PC-9 (cell line): ENCODE results near the gene FARP1. TPM values are rescaled to one million over a fixed set of nuclear protein-coding genes. Genes with fewer than 3 reads are reported as not detected.

Experiments
- BruUV-seq: library from RNA; stranded (reverse); fragments of 400-500 nt; replicated peaks from 2 replicates; lab custom pipeline; 2021; lab: Mats Ljungman, UMichigan
- CTCF ChIA-PET: fragments of 300-600 bp; sonication (Branson Sonifier 250); formaldehyde crosslinking; loops from one replicate; lab custom pipeline; 2022; ENCODE audit warnings: antibody characterized with exemption; lab: Charles Lee
- POLR2A ChIA-PET: fragments of 300-600 bp; sonication (Branson Sonifier 250); formaldehyde crosslinking; loops from one replicate; lab custom pipeline; 2022; ENCODE audit warnings: antibody characterized with exemption; ENCODE audit not compliant: unreplicated experiment; lab: Charles Lee
- DNase-seq, 2 experiments: peaks; one replicate each; pipeline versions ENCODE4 v3.0.0 to v3.0.0-alpha.2; 2015 to 2022; ENCODE audit warnings: mixed read lengths in 1 of 2
- H2AFZ ChIP-seq: fragments of 200-600 bp; sonication (generic); 2 replicates; pipeline ENCODE4 v1.8.1; 2017; ENCODE audit warnings: antibody characterized with exemption
- H3F3A ChIP-seq: fragments of 200-600 bp; sonication (generic); 2 replicates; pipeline ENCODE4 v1.8.1; 2017; ENCODE audit warnings: antibody characterized with exemption, mild to moderate bottlenecking, low read depth; ENCODE audit not compliant: insufficient read depth
- H3K27ac ChIP-seq: fragments of 200-600 bp; sonication (generic); 2 replicates; pipeline ENCODE4 v1.6.1; 2016; ENCODE audit warnings: mixed run types
- H3K27me3 ChIP-seq: fragments of 200-600 bp; sonication (generic); 2 replicates; pipeline ENCODE4 v1.6.1; 2016; ENCODE audit warnings: low read depth, mixed run types; ENCODE audit not compliant: insufficient read depth
- H3K36me3 ChIP-seq: fragments of 200-600 bp; sonication (generic); 2 replicates; pipeline ENCODE4 v1.6.1; 2016; ENCODE audit warnings: low read depth, mixed run types
- H3K4me1 ChIP-seq: fragments of 200-600 bp; sonication (generic); replicated peaks from 2 replicates; pipeline ENCODE4 v1.6.1; 2016; ENCODE audit warnings: mixed run types; ENCODE audit not compliant: insufficient read depth
- H3K4me2 ChIP-seq: fragments of 200-600 bp; sonication (generic); 2 replicates; pipeline ENCODE4 v1.6.1; 2017; ENCODE audit warnings: mixed run types
- H3K4me3 ChIP-seq: fragments of 200-600 bp; sonication (generic); 2 replicates; pipeline ENCODE4 v1.6.1; 2016; ENCODE audit warnings: mixed run types
- H3K79me2 ChIP-seq: fragments of 200-600 bp; sonication (generic); 2 replicates; pipeline ENCODE4 v1.6.1; 2017; ENCODE audit warnings: low read depth, mixed run types
- H3K9me2 ChIP-seq: fragments of 200-600 bp; sonication (generic); 2 replicates; pipeline ENCODE4 v1.8.1; 2017; ENCODE audit warnings: mild to moderate bottlenecking; ENCODE audit not compliant: insufficient read depth
- H3K9me3 ChIP-seq: fragments of 200-600 bp; sonication (generic); 2 replicates; pipeline ENCODE4 v1.8.1; 2016; ENCODE audit warnings: low read depth; ENCODE audit not compliant: insufficient read depth
- H4K20me1 ChIP-seq: fragments of 200-600 bp; sonication (generic); 2 replicates; pipeline ENCODE4 v1.8.1; 2017; ENCODE audit not compliant: insufficient read depth
- CTCF ChIP-seq: fragments of 200-600 bp; sonication (generic); conservative IDR thresholded peaks from 2 replicates; pipeline ENCODE4 v1.6.1; 2017; ENCODE audit warnings: mixed run types, antibody characterized with exemption, mild to moderate bottlenecking, moderate library complexity
- EZH2 ChIP-seq: fragments of 200-600 bp; sonication (generic); IDR thresholded peaks from 2 replicates; pipeline ENCODE4 v1.8.0; 2017; ENCODE audit warnings: antibody characterized with exemption, low read depth
- intact Hi-C: fragments of 100-400 bp; cut with micrococcal nuclease; formaldehyde crosslinking; loops from one replicate; pipeline ENCODE4 v1.10.0; 2022; ENCODE audit not compliant: unreplicated experiment
- total RNA-seq: library from RNA; stranded (reverse); gene quantifications from 2 replicates; pipeline ENCODE4 v1.2.3, GENCODE V29; 2021

Gene FARP1
- total RNA-seq, 1 experiment from 2014 or later: 62.1 TPM

- intact Hi-C loops: no loop called here
- H3K9me2 ChIP-seq: no peaks in the 10 kb centered on the region
- H2AFZ ChIP-seq: no peak overlapping the region
- no peaks in the 10 kb centered on the region for H3K27me3 ChIP-seq
- no peaks in the 10 kb centered on the region for H4K20me1 ChIP-seq
- no peak for TF ChIP-seq EZH2
- TF ChIP-seq CTCF: no peak
- BruUV-seq: no TSS peak
- 0 out of 2 replicates have a peak, but pooled peaks cover 3% of the 10 kb centered on the region for H3F3A ChIP-seq
- no peak overlapping the region for H3K27ac ChIP-seq
- H3K9me3 ChIP-seq: no peaks in the 10 kb centered on the region
- H3K4me2 ChIP-seq: no peak overlapping the region
- no peak for DNase-seq
- no peaks in the 10 kb centered on the region for H3K36me3 ChIP-seq
- CTCF ChIA-PET: no interaction called here
- no peaks in the 10 kb centered on the region for H3K79me2 ChIP-seq
- no peak overlapping the region for H3K4me3 ChIP-seq
- POLR2A ChIA-PET: no interaction called here
- H3K4me1 ChIP-seq: peaks cover 10% of the 10 kb centered on the region
These were observed 284.6 kb downstream of the FARP1 start for GRCh38 chr13:98427331-98427995.

GRCh38 chr13:98428256-98428966, 285.5 kb downstream of the FARP1 start:
- Histone ChIP-seq H3K79me2 (no peaks in the 10 kb centered on the region), H3K9me2 (no peaks in the 10 kb centered on the region), H4K20me1 (no peaks in the 10 kb centered on the region), H3F3A (0 out of 2 replicates have a peak, but pooled peaks cover 3% of the 10 kb centered on the region), H3K27ac (no peak overlapping the region), H3K36me3 (no peaks in the 10 kb centered on the region), H3K9me3 (no peaks in the 10 kb centered on the region), H3K27me3 (no peaks in the 10 kb centered on the region), H3K4me2 (no peak overlapping the region), H3K4me3 (no peak overlapping the region), H2AFZ (no peak overlapping the region), H3K4me1 (peaks cover 10% of the 10 kb centered on the region)
- intact Hi-C loops: no loop called here
- BruUV-seq: no TSS peak
- POLR2A ChIA-PET: no interaction called here
- peak in 1 of 2 experiments; percentile 64 for DNase-seq
- TF ChIP-seq EZH2: no peak
- TF ChIP-seq CTCF: no peak
- CTCF ChIA-PET: no interaction called here

- POLR2A ChIA-PET: no interaction called here
- H3F3A ChIP-seq: 0 out of 2 replicates have a peak, but pooled peaks cover 3% of the 10 kb centered on the region
These were observed 286.2 kb downstream of the FARP1 start for GRCh38 chr13:98429081-98429480.

More at GRCh38 chr13:98429081-98429480, 286.2 kb downstream of the FARP1 start:
- no TSS peak for BruUV-seq
- H3K36me3 ChIP-seq: no peaks in the 10 kb centered on the region
- no peak overlapping the region for H3K4me3 ChIP-seq
- H3K27me3 ChIP-seq: no peaks in the 10 kb centered on the region
- H3K9me2 ChIP-seq: no peaks in the 10 kb centered on the region
- TF ChIP-seq EZH2 (no peak), CTCF (no peak)
- H3K9me3 ChIP-seq: no peaks in the 10 kb centered on the region
- no peak overlapping the region for H2AFZ ChIP-seq
- no peak for DNase-seq
- intact Hi-C loops: no loop called here
- peaks cover 10% of the 10 kb centered on the region for H3K4me1 ChIP-seq
- no peaks in the 10 kb centered on the region for H4K20me1 ChIP-seq
- CTCF ChIA-PET: no interaction called here
- H3K4me2 ChIP-seq: no peak overlapping the region
- no peaks in the 10 kb centered on the region for H3K79me2 ChIP-seq
- H3K27ac ChIP-seq: no peak overlapping the region
